IMR-90 (cell line): ENCODE measurements around the gene MRPS7.

Experiments
- BHLHE40 ChIP-seq: fragments of 150-350 bp; IDR thresholded peaks from 2 replicates; pipeline ENCODE4 v1.6.1; 2016; ENCODE audit warnings: mild to moderate bottlenecking, low read depth, low read length
- CTCF ChIP-seq: conservative IDR thresholded peaks from 2 replicates; pipeline ENCODE4 v1.5.1; 2012; ENCODE audit warnings: mild to moderate bottlenecking, low read depth, low read length, improper control_type of control experiment
- ELK1 ChIP-seq: fragments of 150-350 bp; IDR thresholded peaks from 2 replicates; pipeline ENCODE4 v1.6.1; 2016; ENCODE audit warnings: low read depth, mild to moderate bottlenecking, low read length, moderate library complexity, borderline replicate concordance
- MAZ ChIP-seq: IDR thresholded peaks from 2 replicates; pipeline ENCODE4 v1.6.1; 2012; ENCODE audit warnings: low read depth, mild to moderate bottlenecking, low read length, improper control_type of control experiment, moderate library complexity, borderline replicate concordance
- POLR2A ChIP-seq: IDR thresholded peaks from 2 replicates; pipeline ENCODE4 v1.6.1; 2012; ENCODE audit warnings: mild to moderate bottlenecking, low read depth, low read length
- RAD21 ChIP-seq: IDR thresholded peaks from 2 replicates; pipeline ENCODE4 v1.6.1; 2012; ENCODE audit warnings: low read length, improper control_type of control experiment
- USF2 ChIP-seq: fragments of 150-350 bp; IDR thresholded peaks from 2 replicates; pipeline ENCODE4 v1.6.1; 2017; ENCODE audit warnings: mild to moderate bottlenecking, antibody characterized with exemption, low read length, low read depth

DNA sequence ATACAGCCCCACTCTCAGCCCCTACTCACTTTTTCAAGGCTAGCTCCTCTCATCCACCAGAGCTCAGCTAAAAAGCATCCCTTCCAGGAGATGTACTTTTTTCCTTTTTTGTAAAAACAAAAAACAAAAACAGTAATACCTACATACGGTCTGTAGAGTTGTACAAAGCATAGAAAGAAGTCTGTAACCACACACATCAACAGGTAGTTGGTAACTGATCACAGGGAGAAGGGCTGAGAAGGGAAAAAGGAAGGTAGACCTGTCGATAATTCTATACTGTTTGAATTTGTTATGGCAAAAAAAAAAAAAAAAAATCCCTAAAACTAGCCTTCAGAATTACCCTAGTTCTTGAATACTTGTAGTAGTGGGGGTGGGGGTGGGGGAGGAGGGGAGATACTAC, 26.7 kb downstream of the MRPS7 start:
- no peak for TF ChIP-seq POLR2A
- no peak for TF ChIP-seq BHLHE40
- TF ChIP-seq CTCF: no peak
- no peak for TF ChIP-seq ELK1
- no peak for TF ChIP-seq RAD21
- TF ChIP-seq USF2: no peak
- TF ChIP-seq MAZ: no peak
